Mononuclear cell (primary cell): ENCODE measurements around the gene RNU6-7. TPM values are rescaled to one million over a fixed set of nuclear protein-coding genes. Genes with fewer than 3 reads are reported as not detected.

ENCODE experiments used
- H3K27me3 ChIP-seq: 2 replicates; pipeline ENCODE4 v1.6.0; 2011; ENCODE audit warnings: low read length, control low read depth; ENCODE audit not compliant: insufficient read depth
- H3K4me1 ChIP-seq: 2 replicates; pipeline ENCODE4 v1.5.1; 2011; ENCODE audit warnings: mild to moderate bottlenecking, low read length, control low read depth; ENCODE audit not compliant: insufficient read depth
- H3K4me3 ChIP-seq: 2 replicates; pipeline ENCODE4 v1.5.1; 2011; ENCODE audit warnings: mild to moderate bottlenecking, low read length, moderate library complexity
- H3K9me3 ChIP-seq: 2 replicates; pipeline ENCODE4 v1.5.1; 2011; ENCODE audit warnings: low read depth, mild to moderate bottlenecking, control low read depth, low read length
- total RNA-seq: library from RNA; depleted of rRNA; stranded (reverse); fragments of >200 nt; gene quantifications from one replicate; pipeline ENCODE4 v1.2.3, GENCODE V29; 2012

Gene RNU6-7
- not detected for total RNA-seq

DNA sequence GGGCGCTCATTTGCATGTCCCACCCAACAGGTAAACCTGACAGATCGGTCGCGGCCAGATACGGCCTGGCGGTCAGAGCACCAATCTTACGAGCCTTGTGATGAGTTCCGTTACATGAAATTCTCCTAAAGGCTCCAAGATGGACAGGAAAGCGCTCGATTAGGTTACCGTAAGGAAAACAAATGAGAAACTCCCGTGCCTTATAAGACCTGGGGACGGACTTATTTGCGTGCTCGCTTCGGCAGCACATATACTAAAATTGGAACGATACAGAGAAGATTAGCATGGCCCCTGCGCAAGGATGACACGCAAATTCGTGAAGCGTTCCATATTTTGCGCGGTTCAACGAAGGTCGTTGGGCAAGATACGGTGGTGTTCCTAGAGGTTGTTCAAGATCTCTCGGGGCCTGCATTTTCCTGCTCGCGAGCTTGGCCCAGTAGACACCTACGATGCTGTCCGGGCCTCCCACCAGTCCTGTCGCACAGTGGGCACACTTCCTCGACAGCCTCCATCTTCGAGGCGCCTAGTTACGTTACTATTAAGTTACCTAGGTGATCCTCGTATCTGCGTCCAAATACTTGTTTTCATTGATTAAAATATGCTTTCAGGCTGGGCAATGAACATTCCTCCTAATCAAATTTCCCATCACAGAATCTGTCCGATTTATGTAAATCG is at the start of gene RNU6-7:
RNU6-7 (plus strand) TSS at position 230 of the 675 bp plus-strand sequence.
- peaks cover 12% of the 10 kb centered on the region for H3K27me3 ChIP-seq
- H3K4me1 ChIP-seq: peaks cover 44% of the 10 kb centered on the region
- no peaks in the 10 kb centered on the region for H3K9me3 ChIP-seq
- H3K4me3 ChIP-seq: peak within 1 kb of the TSS; percentile 64

DNA sequence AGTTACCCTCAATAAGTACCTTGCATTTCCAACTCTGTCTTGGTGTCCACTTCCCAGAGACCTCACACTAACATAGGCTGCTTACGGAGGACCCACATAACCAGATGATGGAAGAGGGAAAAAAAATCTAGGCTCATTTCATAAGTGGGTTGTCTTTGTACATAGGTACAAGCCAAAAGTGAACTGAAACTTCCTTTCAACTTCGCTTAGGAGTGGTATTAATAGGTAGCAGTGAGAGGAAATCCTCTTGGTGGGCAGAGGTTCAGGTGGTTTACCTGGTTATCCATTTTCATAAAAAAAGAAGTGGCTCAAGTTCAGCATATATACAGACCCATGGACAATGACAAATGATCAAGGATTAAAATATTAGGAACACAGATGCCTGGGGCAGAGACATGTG is 35.8 kb upstream of the RNU6-7 start:
- no peak overlapping the region for H3K4me3 ChIP-seq
- no peaks in the 10 kb centered on the region for H3K9me3 ChIP-seq
- no peaks in the 10 kb centered on the region for H3K27me3 ChIP-seq
- no peaks in the 10 kb centered on the region for H3K4me1 ChIP-seq

DNA sequence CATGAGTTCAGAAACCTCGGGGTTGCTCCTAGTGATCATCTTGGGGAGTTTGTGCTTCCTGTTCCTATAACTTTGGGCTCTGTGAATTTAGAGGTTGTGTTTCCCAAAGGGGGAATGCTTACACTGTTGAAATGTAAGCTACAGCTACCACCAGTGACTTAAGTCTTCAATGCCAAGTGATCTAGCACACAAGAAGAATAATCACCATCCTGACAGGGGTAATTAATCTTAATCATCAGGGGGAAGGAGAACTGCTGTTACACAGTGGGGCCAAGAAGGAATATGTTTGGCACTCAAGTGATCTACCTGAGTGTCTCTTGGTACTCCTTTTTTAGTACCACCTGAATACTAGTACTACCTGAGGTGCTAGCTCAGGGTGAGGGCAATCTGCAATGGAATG is 34.9 kb upstream of the RNU6-7 start:
- no peaks in the 10 kb centered on the region for H3K4me1 ChIP-seq
- no peak overlapping the region for H3K4me3 ChIP-seq
- no peaks in the 10 kb centered on the region for H3K27me3 ChIP-seq
- H3K9me3 ChIP-seq: no peaks in the 10 kb centered on the region

DNA sequence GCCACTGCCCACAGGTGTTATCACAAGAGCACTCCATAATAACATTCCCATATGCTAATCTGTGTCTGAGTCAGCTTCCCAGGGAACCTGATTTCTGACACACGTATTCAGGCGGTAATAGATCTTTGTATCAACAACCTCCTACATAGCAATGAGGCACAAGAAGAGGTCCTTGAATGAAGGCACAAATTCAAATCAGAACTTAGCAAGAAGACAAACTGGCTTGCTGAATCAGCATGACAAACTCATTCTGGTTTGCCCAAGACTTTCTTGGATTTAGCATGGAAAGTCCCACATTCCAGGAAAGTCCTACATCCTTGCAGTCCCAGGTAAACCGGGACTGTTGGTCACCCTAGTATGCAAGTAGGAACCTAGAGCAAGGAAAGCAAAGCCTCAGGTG is 33.9 kb upstream of the RNU6-7 start:
- Histone ChIP-seq H3K27me3 (no peaks in the 10 kb centered on the region), H3K4me3 (no peak overlapping the region), H3K9me3 (no peaks in the 10 kb centered on the region), H3K4me1 (no peaks in the 10 kb centered on the region)

- no peaks in the 10 kb centered on the region for H3K9me3 ChIP-seq
- no peak overlapping the region for H3K4me3 ChIP-seq
- H3K4me1 ChIP-seq: no peaks in the 10 kb centered on the region
- no peaks in the 10 kb centered on the region for H3K27me3 ChIP-seq
Observed at GRCh38 chr14:32169191-32169590, 32.7 kb upstream of the RNU6-7 start.

GRCh38 chr14:32171469-32171868 is 30.4 kb upstream of the RNU6-7 start:
- Histone ChIP-seq H3K9me3 (no peaks in the 10 kb centered on the region), H3K4me1 (no peaks in the 10 kb centered on the region), H3K27me3 (no peaks in the 10 kb centered on the region), H3K4me3 (no peak overlapping the region)

DNA sequence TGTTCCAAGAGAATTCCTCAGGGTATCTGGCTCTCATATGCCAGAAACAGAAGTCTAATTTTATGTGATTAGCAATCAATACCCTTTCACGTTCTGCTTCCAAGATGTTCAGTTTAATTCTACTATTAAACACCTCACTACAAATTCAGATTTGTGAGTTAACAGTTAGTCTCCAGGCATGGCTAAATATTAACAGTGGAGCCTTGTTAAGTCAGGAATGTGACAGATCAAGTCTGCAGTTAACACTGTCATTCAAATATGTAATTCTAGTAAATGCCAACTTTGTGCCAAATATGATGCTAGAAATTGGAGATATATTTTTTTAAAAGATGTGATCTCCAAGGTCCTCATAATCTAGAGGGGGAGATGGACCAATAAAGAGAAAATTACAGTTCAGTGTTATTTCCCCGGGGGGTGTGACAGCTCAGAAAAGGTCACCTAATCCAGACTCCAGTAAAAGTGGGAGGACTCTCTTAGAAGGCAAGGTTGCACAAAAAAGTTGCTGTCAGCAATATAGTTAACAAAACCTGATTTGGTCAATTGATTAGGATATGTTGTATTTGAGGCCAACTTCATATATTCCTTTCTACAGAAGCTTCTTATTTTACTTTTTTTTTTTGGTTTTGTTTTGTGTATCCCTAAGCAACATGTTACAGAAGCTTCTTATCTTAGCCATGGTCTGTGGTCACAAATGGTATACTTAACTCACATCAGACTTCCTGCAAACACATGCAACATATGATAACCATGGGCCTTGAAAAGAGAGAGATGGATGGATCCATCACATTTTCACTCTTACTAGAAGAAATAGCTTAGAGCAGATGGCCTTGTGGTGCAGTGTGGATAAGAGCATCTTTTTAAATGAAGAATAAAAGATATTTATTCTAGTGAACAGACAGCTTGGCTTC is 18.4 kb upstream of the RNU6-7 start:
- H3K4me3 ChIP-seq: no peak overlapping the region
- peaks cover 6% of the 10 kb centered on the region for H3K27me3 ChIP-seq
- peaks cover 6% of the 10 kb centered on the region for H3K9me3 ChIP-seq
- H3K4me1 ChIP-seq: no peaks in the 10 kb centered on the region

GRCh38 chr14:32185097-32185496 is 16.7 kb upstream of the RNU6-7 start:
- no peak overlapping the region for H3K4me3 ChIP-seq

DNA sequence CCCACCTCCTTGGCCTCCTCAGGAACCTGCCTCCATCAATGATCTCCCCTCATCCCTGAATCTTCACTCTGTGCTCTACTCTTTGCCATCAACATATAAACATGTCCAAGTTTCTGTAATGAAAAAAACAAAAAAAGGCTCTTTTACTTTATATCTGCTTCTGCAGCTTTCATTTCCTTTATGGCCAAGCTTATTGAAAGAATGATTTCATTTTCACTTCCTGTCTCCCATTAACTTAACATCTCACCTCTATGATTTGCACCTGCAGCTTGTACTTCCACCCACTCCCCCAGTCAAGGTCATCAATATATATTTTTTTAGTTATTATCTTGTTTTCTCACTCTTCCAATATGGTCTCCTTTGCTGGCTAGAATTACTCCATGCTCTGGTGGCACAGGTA is 15.6 kb upstream of the RNU6-7 start:
- H3K4me1 ChIP-seq: no peaks in the 10 kb centered on the region
- H3K9me3 ChIP-seq: peaks cover 6% of the 10 kb centered on the region
- H3K4me3 ChIP-seq: no peak overlapping the region
- H3K27me3 ChIP-seq: peaks cover 3% of the 10 kb centered on the region

More at GRCh38 chr14:32185097-32185496, 16.7 kb upstream of the RNU6-7 start:
- H3K9me3 ChIP-seq: peaks cover 6% of the 10 kb centered on the region
- no peaks in the 10 kb centered on the region for H3K4me1 ChIP-seq
- peaks cover 6% of the 10 kb centered on the region for H3K27me3 ChIP-seq

- no peak overlapping the region for H3K4me3 ChIP-seq
- H3K9me3 ChIP-seq: peaks cover 6% of the 10 kb centered on the region
- no peaks in the 10 kb centered on the region for H3K4me1 ChIP-seq
- H3K27me3 ChIP-seq: no peaks in the 10 kb centered on the region
Observed at GRCh38 chr14:32189811-32190210, 12.0 kb upstream of the RNU6-7 start.

DNA sequence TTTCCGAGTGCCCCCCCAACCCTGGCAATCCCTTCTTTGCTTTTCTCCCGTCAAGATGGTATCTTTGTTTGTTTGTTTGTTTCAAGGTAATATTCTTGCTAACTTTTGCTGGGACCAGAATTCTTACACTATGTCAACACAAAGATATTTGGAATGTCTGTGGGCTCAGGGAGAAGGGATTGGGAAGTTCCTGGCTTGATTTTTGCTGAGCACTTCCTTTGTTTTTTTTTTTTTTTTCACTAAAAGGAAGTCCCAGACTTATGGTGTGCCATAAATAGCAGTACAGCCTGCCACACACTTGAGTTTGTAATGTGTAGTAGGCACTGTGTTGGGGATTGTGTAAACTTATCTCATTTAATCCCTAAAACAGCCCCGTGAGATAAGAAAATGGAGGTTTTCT is 11.2 kb upstream of the RNU6-7 start:
- Histone ChIP-seq H3K9me3 (no peaks in the 10 kb centered on the region), H3K27me3 (no peaks in the 10 kb centered on the region), H3K4me1 (no peaks in the 10 kb centered on the region), H3K4me3 (no peak overlapping the region)

GRCh38 chr14:32192712-32193373 is 9.0 kb upstream of the RNU6-7 start:
- Histone ChIP-seq H3K27me3 (no peaks in the 10 kb centered on the region), H3K4me1 (no peaks in the 10 kb centered on the region), H3K9me3 (no peaks in the 10 kb centered on the region), H3K4me3 (no peak overlapping the region)

- Histone ChIP-seq H3K4me1 (no peaks in the 10 kb centered on the region), H3K9me3 (no peaks in the 10 kb centered on the region), H3K4me3 (no peak overlapping the region), H3K27me3 (no peaks in the 10 kb centered on the region)
Observed at GRCh38 chr14:32193532-32193931, 8.3 kb upstream of the RNU6-7 start.

- H3K9me3 ChIP-seq: no peaks in the 10 kb centered on the region
- peaks cover under 1% of the 10 kb centered on the region for H3K4me1 ChIP-seq
- H3K27me3 ChIP-seq: no peaks in the 10 kb centered on the region
- H3K4me3 ChIP-seq: no peak overlapping the region
Observed at GRCh38 chr14:32195636-32196035, 6.2 kb upstream of the RNU6-7 start.

DNA sequence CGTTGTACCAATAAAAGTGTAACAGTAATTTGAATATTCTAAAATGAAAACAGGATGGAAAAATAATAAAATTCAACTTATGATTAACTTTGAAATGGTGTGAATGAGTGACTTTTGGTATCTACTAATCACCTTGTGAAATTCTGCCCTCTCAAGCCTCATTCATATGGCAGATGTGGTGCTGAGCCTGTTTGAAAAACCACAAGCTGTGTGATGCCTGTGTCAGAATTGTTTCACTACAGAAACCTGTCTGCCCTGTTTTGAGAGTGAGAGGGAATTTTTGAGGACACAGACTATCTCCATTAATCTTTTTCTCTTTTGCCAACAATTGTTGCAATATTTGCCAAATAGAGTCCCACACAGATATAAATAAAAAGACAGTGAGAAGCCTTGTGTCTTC is 3.9 kb upstream of the RNU6-7 start:
- no peak overlapping the region for H3K4me3 ChIP-seq
- H3K9me3 ChIP-seq: no peaks in the 10 kb centered on the region
- peaks cover 24% of the 10 kb centered on the region for H3K4me1 ChIP-seq

More for the DNA sequence above, 3.9 kb upstream of the RNU6-7 start:
- peaks cover 3% of the 10 kb centered on the region for H3K27me3 ChIP-seq
